H9 (cell line): ENCODE data around the gene ACER3. TPM values are rescaled to one million over a fixed set of nuclear protein-coding genes. Genes with fewer than 3 reads are reported as not detected.

Experiments used
- DNase-seq: peaks from one replicate; pipeline ENCODE4 v3.0.0-alpha.2; 2017
- H2AFZ ChIP-seq: one replicate; pipeline ENCODE4 v1.6.1; 2013; ENCODE audit warnings: mild to moderate bottlenecking, low read length, control low read depth, moderate library complexity
- H2AK5ac ChIP-seq: 2 replicates; pipeline ENCODE4 v1.6.1; 2013; ENCODE audit warnings: low read length, control low read depth, mixed read lengths; ENCODE audit not compliant: insufficient read length
- H2BK120ac ChIP-seq: one replicate; pipeline ENCODE4 v1.6.1; 2013; ENCODE audit warnings: low read depth, mild to moderate bottlenecking, low read length, control low read depth, inconsistent platforms; ENCODE audit not compliant: poor library complexity, severe bottlenecking
- H2BK12ac ChIP-seq: 2 replicates; pipeline ENCODE4 v1.6.1; 2013; ENCODE audit warnings: low read length, control low read depth, mixed read lengths, low read depth; ENCODE audit not compliant: insufficient read length
- H2BK15ac ChIP-seq: 2 replicates; pipeline ENCODE4 v1.6.1; 2013; ENCODE audit warnings: low read depth, low read length, control low read depth
- H2BK20ac ChIP-seq: one replicate; pipeline ENCODE4 v1.6.1; 2013; ENCODE audit warnings: low read depth, mild to moderate bottlenecking, low read length, control low read depth, inconsistent platforms; ENCODE audit not compliant: poor library complexity, severe bottlenecking
- H2BK5ac ChIP-seq: 2 replicates; pipeline ENCODE4 v1.6.1; 2013; ENCODE audit warnings: low read length, control low read depth, mixed read lengths; ENCODE audit not compliant: insufficient read length
- H3K14ac ChIP-seq: 2 replicates; pipeline ENCODE4 v1.6.1; 2013; ENCODE audit warnings: low read length, control low read depth; ENCODE audit not compliant: insufficient read depth
- H3K18ac ChIP-seq: 2 replicates; pipeline ENCODE4 v1.6.1; 2013; ENCODE audit warnings: low read depth, mild to moderate bottlenecking, mixed read lengths, low read length, control low read depth; ENCODE audit not compliant: insufficient read length
- H3K23ac ChIP-seq: 2 replicates; pipeline ENCODE4 v1.6.1; 2013; ENCODE audit warnings: low read length, control low read depth, mixed read lengths, low read depth; ENCODE audit not compliant: insufficient read length
- H3K23me2 ChIP-seq: 2 replicates; pipeline ENCODE4 v1.6.1; 2013; ENCODE audit warnings: low read depth, mild to moderate bottlenecking, mixed read lengths, low read length, control low read depth; ENCODE audit not compliant: insufficient read length, poor library complexity, severe bottlenecking
- H3K27ac ChIP-seq: 2 replicates; pipeline ENCODE4 v1.5.1; 2013; ENCODE audit warnings: low read length, control low read depth, mixed read lengths, low read depth; ENCODE audit not compliant: insufficient read length
- H3K27me3 ChIP-seq: 2 replicates; pipeline ENCODE4 v1.6.1; 2013; ENCODE audit warnings: low read length, control low read depth, inconsistent platforms; ENCODE audit not compliant: insufficient read depth
- H3K4ac ChIP-seq: 2 replicates; pipeline ENCODE4 v1.6.1; 2013; ENCODE audit warnings: low read depth, mild to moderate bottlenecking, control low read depth, inconsistent platforms, low read length, moderate library complexity
- H3K4me1 ChIP-seq: 2 replicates; pipeline ENCODE4 v1.6.1; 2013; ENCODE audit warnings: low read length, control low read depth, inconsistent platforms; ENCODE audit not compliant: insufficient read depth
- H3K4me2 ChIP-seq: 2 replicates; pipeline ENCODE4 v1.6.1; 2013; ENCODE audit warnings: low read length, control low read depth, mixed read lengths; ENCODE audit not compliant: insufficient read length, insufficient read depth
- H3K56ac ChIP-seq: 2 replicates; pipeline ENCODE4 v1.6.1; 2013; ENCODE audit warnings: low read depth, mild to moderate bottlenecking, mixed read lengths, low read length, control low read depth; ENCODE audit not compliant: insufficient read length
- H3K79me1 ChIP-seq: 2 replicates; pipeline ENCODE4 v1.6.1; 2013; ENCODE audit warnings: low read depth, mild to moderate bottlenecking, moderate library complexity, low read length, control low read depth, inconsistent platforms; ENCODE audit not compliant: insufficient read depth, poor library complexity, severe bottlenecking
- H3K79me2 ChIP-seq: 2 replicates; pipeline ENCODE4 v1.6.1; 2013; ENCODE audit warnings: low read length, control low read depth, inconsistent platforms; ENCODE audit not compliant: insufficient read depth
- H3K9ac ChIP-seq: 2 replicates; pipeline ENCODE4 v1.6.1; 2013; ENCODE audit warnings: low read length, control low read depth, mixed read lengths; ENCODE audit not compliant: insufficient read length; ENCODE audit errors: extremely low read depth
- H3K9me3 ChIP-seq: one replicate; pipeline ENCODE4 v1.6.1; 2013; ENCODE audit warnings: low read depth, low read length, inconsistent platforms; ENCODE audit not compliant: control insufficient read depth
- H3T11ph ChIP-seq: one replicate; pipeline ENCODE4 v1.6.1; 2013; ENCODE audit warnings: mild to moderate bottlenecking, low read length, control low read depth, inconsistent platforms
- H4K20me1 ChIP-seq: one replicate; pipeline ENCODE4 v1.6.1; 2013; ENCODE audit not compliant: control insufficient read depth, insufficient read length, insufficient read depth
- H4K5ac ChIP-seq: 2 replicates; pipeline ENCODE4 v1.6.1; 2013; ENCODE audit warnings: low read depth, mild to moderate bottlenecking, mixed read lengths, low read length, control low read depth; ENCODE audit not compliant: insufficient read length
- H4K8ac ChIP-seq: replicated peaks from 2 replicates; pipeline ENCODE4 v1.6.1; 2013; ENCODE audit warnings: low read length, control low read depth, mixed read lengths, low read depth; ENCODE audit not compliant: insufficient read length
- H4K91ac ChIP-seq: 2 replicates; pipeline ENCODE4 v1.6.1; 2013; ENCODE audit warnings: low read depth, mild to moderate bottlenecking, moderate library complexity, mixed read lengths, low read length, control low read depth; ENCODE audit not compliant: insufficient read length
- H3K27ac Mint-ChIP-seq, 3 experiments: 2 replicates in 2 of 3; 3 replicates in 1 of 3; pipeline ENCODE4 v1.8.0; 2020 to 2021; ENCODE audit warnings: mixed read lengths in 3 of 3, mild to moderate bottlenecking in 1 of 3, moderate library complexity in 1 of 3
- H3K27me3 Mint-ChIP-seq: 2 replicates; pipeline ENCODE4 v1.8.0; 2021; ENCODE audit warnings: low read depth, mild to moderate bottlenecking, moderate library complexity, mixed read lengths
- H3K36me3 Mint-ChIP-seq, 3 experiments: 2 replicates in 2 of 3; 3 replicates in 1 of 3; pipeline ENCODE4 v1.8.0; 2020 to 2021; ENCODE audit warnings: low read depth in 3 of 3, mixed read lengths in 3 of 3; ENCODE audit not compliant: insufficient read depth in 1 of 3
- H3K4me1 Mint-ChIP-seq, 2 experiments: 2 replicates each; pipeline ENCODE4 v1.8.0; 2020; ENCODE audit warnings: mixed read lengths in 2 of 2
- H3K4me3 Mint-ChIP-seq, 2 experiments: 2 replicates in 1 of 2; 3 replicates in 1 of 2; pipeline ENCODE4 v1.8.0; 2020 to 2021; ENCODE audit warnings: mild to moderate bottlenecking in 2 of 2, mixed read lengths in 2 of 2, moderate library complexity in 1 of 2
- H3K9me3 Mint-ChIP-seq, 2 experiments: 2 replicates in 1 of 2; 3 replicates in 1 of 2; pipeline ENCODE4 v1.8.0; 2020; ENCODE audit warnings: mild to moderate bottlenecking in 2 of 2, mixed read lengths in 2 of 2, moderate library complexity in 1 of 2
- CTCF ChIP-seq: fragments of 200-600 bp; sonication (generic); conservative IDR thresholded peaks from 3 replicates; pipeline ENCODE4 v1.8.0; 2021; ENCODE audit warnings: antibody characterized with exemption, mild to moderate bottlenecking
- WGBS: extraction: QIAGEN DNeasy Blood & Tissue Kit; methylation state at CpG from one replicate; pipeline ENCODE4 v1.1.7; 2013; ENCODE audit warnings: missing lambda C conversion rate, low lambda C conversion rate, mixed read lengths; ENCODE audit not compliant: insufficient read length; ENCODE audit errors: extremely low coverage; 5-methylcytosine and 5-hydroxymethylcytosine counted together
- total RNA-seq: library from RNA; stranded (reverse); gene quantifications from 2 replicates; pipeline ENCODE4 v1.2.1, GENCODE V29; 2021

ACER3 gene
- total RNA-seq, 1 experiment from 2014 or later: 14.7 TPM

GRCh38 chr11:76836613-76837291 lies 24.0 kb upstream of the ACER3 start:
- Histone ChIP-seq H2BK20ac (no peak overlapping the region), H3K18ac (no peak overlapping the region), H3K9ac (no peak overlapping the region), H2BK5ac (no peak overlapping the region), H3K79me1 (no peaks in the 10 kb centered on the region), H3K14ac (no peak overlapping the region), H3K4me2 (no peak overlapping the region), H2AK5ac (no peak overlapping the region), H3K23ac (no peak overlapping the region), H3K27ac (no peak overlapping the region), H3K4me1 (no peaks in the 10 kb centered on the region), H4K91ac (no peak overlapping the region), H3K27me3 (no peaks in the 10 kb centered on the region), H3K79me2 (no peaks in the 10 kb centered on the region), H2AFZ (no peak overlapping the region), H3K56ac (no peak overlapping the region), H2BK12ac (no peak overlapping the region), H3K4ac (no peak overlapping the region), H3K23me2 (no peaks in the 10 kb centered on the region), H4K20me1 (no peaks in the 10 kb centered on the region), H3K9me3 (no peaks in the 10 kb centered on the region), H4K8ac (no peak overlapping the region), H2BK15ac (no peak overlapping the region), H4K5ac (no peak overlapping the region), H2BK120ac (no peak overlapping the region), H3T11ph (no peak overlapping the region)
- Mint-ChIP-seq H3K27ac (no peak overlapping the region), H3K4me3 (no peak overlapping the region), H3K4me1 (peaks cover 13 to 14% of the 10 kb centered on the region in 2 experiments), H3K27me3 (peaks cover 6% of the 10 kb centered on the region), H3K9me3 (no peaks in the 10 kb centered on the region), H3K36me3 (no peaks in the 10 kb centered on the region)
- no peak; the same call in 2 of the 3 replicates for TF ChIP-seq CTCF
- DNase-seq: no peak
- no CpG with 5 or more reads among the region's 11 CpGs for WGBS
